Measurements from ENCODE around the gene ITPR3. TPM values are rescaled to one million over a fixed set of nuclear protein-coding genes. Genes with fewer than 3 reads are reported as not detected.

Gene ITPR3
- total and polyA plus RNA-seq, 2 experiments from 2014 or later, result 4.9 to 10.4 TPM

- Histone ChIP-seq H4K20me1 (ENCODE audit: insufficient read depth) (no peaks in the 10 kb centered on the region), H3K27me3 (replicated peaks; ENCODE audit: insufficient read depth) (0 out of 2 replicates have a peak, but pooled peaks cover 6% of the 10 kb centered on the region), H3F3A (ENCODE audit: insufficient read depth) (no peaks in the 10 kb centered on the region), H3K9me3 (ENCODE audit: low read depth) (no peaks in the 10 kb centered on the region), H3K27ac (no peak overlapping the region), H3K9me2 (ENCODE audit: insufficient read depth) (no peaks in the 10 kb centered on the region), H3K36me3 (ENCODE audit: low read depth) (no peaks in the 10 kb centered on the region), H3K9ac (no peak overlapping the region), H3K4me3 (no peak overlapping the region), H3K4me2 (ENCODE audit: unreplicated experiment) (no peak overlapping the region), H3K79me2 (ENCODE audit: insufficient read depth) (no peaks in the 10 kb centered on the region), H3K4me1 (ENCODE audit: insufficient read depth) (peaks cover 9% of the 10 kb centered on the region), H2AFZ (no peak overlapping the region)
- peak; percentile 77 for DNase-seq
- TF ChIP-seq EZH2phosphoT487 (IDR thresholded peaks at IDR 0.05; ENCODE audit: insufficient read depth, low read depth) (no peak), EZH2 (IDR thresholded peaks at IDR 0.05; ENCODE audit: insufficient read depth, poor library complexity, severe bottlenecking) (no peak)
- in situ Hi-C loops (cut with MboI), result no loop called here
- WGBS, 2 experiments (ENCODE audit: low coverage in 1 of 2, low lambda C conversion rate in 2 of 2, missing lambda C conversion rate in 2 of 2), result 10 to 17% methylated on average over 10 to 11 of the region's 11 CpGs
Observed at GRCh38 chr6:33744001-33744848, 123.1 kb downstream of the ITPR3 start.

- Histone ChIP-seq H2AFZ (no peak overlapping the region), H4K20me1 (ENCODE audit: insufficient read depth) (no peaks in the 10 kb centered on the region)
Observed at GRCh38 chr6:33744895-33745546, 123.9 kb downstream of the ITPR3 start.

GRCh38 chr6:33745548-33745947 lies 124.4 kb downstream of the ITPR3 start:
- Histone ChIP-seq H3K9me3 (ENCODE audit: low read depth) (no peaks in the 10 kb centered on the region), H3K9ac (no peak overlapping the region), H3F3A (ENCODE audit: insufficient read depth) (no peaks in the 10 kb centered on the region), H4K20me1 (ENCODE audit: insufficient read depth) (no peaks in the 10 kb centered on the region), H3K27me3 (replicated peaks; ENCODE audit: insufficient read depth) (0 out of 2 replicates have a peak, but pooled peaks cover 6% of the 10 kb centered on the region), H3K4me1 (ENCODE audit: insufficient read depth) (peaks cover 9% of the 10 kb centered on the region), H3K79me2 (ENCODE audit: insufficient read depth) (no peaks in the 10 kb centered on the region), H3K4me3 (no peak overlapping the region), H3K9me2 (ENCODE audit: insufficient read depth) (no peaks in the 10 kb centered on the region), H3K27ac (no peak overlapping the region), H2AFZ (no peak overlapping the region), H3K36me3 (ENCODE audit: low read depth) (no peaks in the 10 kb centered on the region), H3K4me2 (ENCODE audit: unreplicated experiment) (no peak overlapping the region)
- DNase-seq, result peak; percentile 16
- TF ChIP-seq EZH2 (IDR thresholded peaks at IDR 0.05; ENCODE audit: insufficient read depth, poor library complexity, severe bottlenecking), result no peak
- TF ChIP-seq EZH2phosphoT487 (IDR thresholded peaks at IDR 0.05; ENCODE audit: insufficient read depth, low read depth), result no peak
- in situ Hi-C loops (cut with MboI), result no loop called here
- WGBS, 2 experiments (ENCODE audit: low coverage in 1 of 2, low lambda C conversion rate in 2 of 2, missing lambda C conversion rate in 2 of 2), result 86 to 90% methylated on average over 7 of the region's 7 CpGs

More at GRCh38 chr6:33744895-33745546, 123.9 kb downstream of the ITPR3 start:
- TF ChIP-seq EZH2 (IDR thresholded peaks at IDR 0.05; ENCODE audit: insufficient read depth, poor library complexity, severe bottlenecking), result no peak
- TF ChIP-seq EZH2phosphoT487 (IDR thresholded peaks at IDR 0.05; ENCODE audit: insufficient read depth, low read depth), result no peak
- Histone ChIP-seq H3F3A (ENCODE audit: insufficient read depth) (no peaks in the 10 kb centered on the region), H3K4me1 (ENCODE audit: insufficient read depth) (peaks cover 9% of the 10 kb centered on the region), H3K79me2 (ENCODE audit: insufficient read depth) (no peaks in the 10 kb centered on the region), H3K4me3 (no peak overlapping the region), H3K27me3 (replicated peaks; ENCODE audit: insufficient read depth) (0 out of 2 replicates have a peak, but pooled peaks cover 6% of the 10 kb centered on the region), H3K9ac (no peak overlapping the region), H3K36me3 (ENCODE audit: low read depth) (no peaks in the 10 kb centered on the region), H3K9me3 (ENCODE audit: low read depth) (no peaks in the 10 kb centered on the region), H3K4me2 (ENCODE audit: unreplicated experiment) (no peak overlapping the region), H3K9me2 (ENCODE audit: insufficient read depth) (no peaks in the 10 kb centered on the region), H3K27ac (no peak overlapping the region)
- DNase-seq, result no peak
- WGBS, 2 experiments (ENCODE audit: low coverage in 1 of 2, low lambda C conversion rate in 2 of 2, missing lambda C conversion rate in 2 of 2), result 70 to 72% methylated on average over 11 to 13 of the region's 13 CpGs
- in situ Hi-C loops (cut with MboI), result no loop called here

MicroRNA genes within 50 kb of the gene (microRNA counts, 767-probe panel; counts per million panel counts)
- 447 counts per million, percentile 86 among the panel's probes with 10 or more counts for microRNA hsa-miR-3934

Small RNA genes within 50 kb of the gene (microRNA-seq; reads per million reads assigned to microRNA genes)
- gene MIR3934 (ENCODE audit: borderline number of aligned reads), result 3.1 reads per million

Small RNA genes within 50 kb of the gene (small RNA-seq; reads per million reads assigned to genes)
- gene MIR3934 (ENCODE audit: low read depth, low replicate concordance), result not detected

Other genes starting within 250 kb of the ITPR3 start
- 14.4 and 14.5 TPM in 2 replicates for gene KIFC1, start 229.5 kb upstream of the ITPR3 start, total RNA-seq (2014; rRNA removed; shearing (Covaris generic))
- 3.9 and 4.0 TPM in 2 replicates for gene KIFC1, start 229.5 kb upstream of the ITPR3 start, polyA plus RNA-seq (2016; fragmentation: Nextera tagmentation; extraction: Ambion mirVana)
- 39.8 and 44.9 TPM in 2 replicates for gene PHF1, start 210.3 kb upstream of the ITPR3 start, total RNA-seq (2014; rRNA removed; shearing (Covaris generic))
- 24.5 TPM in 2 replicates for gene PHF1, start 210.3 kb upstream of the ITPR3 start, polyA plus RNA-seq (2016; fragmentation: Nextera tagmentation; extraction: Ambion mirVana)
- gene CUTA, start 203.2 kb upstream of the ITPR3 start, total RNA-seq (2014; rRNA removed; shearing (Covaris generic)), result 197 and 204 TPM in 2 replicates
- gene CUTA, start 203.2 kb upstream of the ITPR3 start, polyA plus RNA-seq (2016; fragmentation: Nextera tagmentation; extraction: Ambion mirVana), result 397 and 404 TPM in 2 replicates
- gene SYNGAP1, start 201.3 kb upstream of the ITPR3 start, total RNA-seq (2014; rRNA removed; shearing (Covaris generic)), result 2.8 and 3.7 TPM in 2 replicates
- 0.42 and 0.65 TPM in 2 replicates for gene SYNGAP1, start 201.3 kb upstream of the ITPR3 start, polyA plus RNA-seq (2016; fragmentation: Nextera tagmentation; extraction: Ambion mirVana)
- gene ZBTB9, start 166.7 kb upstream of the ITPR3 start, total RNA-seq (2014; rRNA removed; shearing (Covaris generic)), result 2.0 and 3.5 TPM in 2 replicates
- 7.0 and 7.3 TPM in 2 replicates for gene ZBTB9, start 166.7 kb upstream of the ITPR3 start, polyA plus RNA-seq (2016; fragmentation: Nextera tagmentation; extraction: Ambion mirVana)
- 18.8 and 22.5 TPM in 2 replicates for gene BAK1, start 41.0 kb upstream of the ITPR3 start, total RNA-seq (2014; rRNA removed; shearing (Covaris generic))
- gene BAK1, start 41.0 kb upstream of the ITPR3 start, polyA plus RNA-seq (2016; fragmentation: Nextera tagmentation; extraction: Ambion mirVana), result 30.7 and 37.1 TPM in 2 replicates
- 11.4 and 31.7 TPM in 2 replicates for gene UQCC2, start 90.4 kb downstream of the ITPR3 start, total RNA-seq (2014; rRNA removed; shearing (Covaris generic))
- 134 and 138 TPM in 2 replicates for gene UQCC2, start 90.4 kb downstream of the ITPR3 start, polyA plus RNA-seq (2016; fragmentation: Nextera tagmentation; extraction: Ambion mirVana)
- not detected in 2 replicates for gene IP6K3, start 125.6 kb downstream of the ITPR3 start, total RNA-seq (2014; rRNA removed; shearing (Covaris generic))
- 0.08 TPM in 1 of 2 replicates, not detected in the other for gene IP6K3, start 125.6 kb downstream of the ITPR3 start, polyA plus RNA-seq (2016; fragmentation: Nextera tagmentation; extraction: Ambion mirVana)
- gene LEMD2, start 167.8 kb downstream of the ITPR3 start, total RNA-seq (2014; rRNA removed; shearing (Covaris generic)), result 67.5 and 79.0 TPM in 2 replicates
- gene LEMD2, start 167.8 kb downstream of the ITPR3 start, polyA plus RNA-seq (2016; fragmentation: Nextera tagmentation; extraction: Ambion mirVana), result 20.1 and 21.5 TPM in 2 replicates
- gene MLN, start 182.7 kb downstream of the ITPR3 start, total RNA-seq (2014; rRNA removed; shearing (Covaris generic)), result not detected in 2 replicates
- not detected in 2 replicates for gene MLN, start 182.7 kb downstream of the ITPR3 start, polyA plus RNA-seq (2016; fragmentation: Nextera tagmentation; extraction: Ambion mirVana)

Data from GM23248 (cell line).